ENCODE measurements around the gene MRPL1.

GRCh38 chr4:77930876-77931275, 68.2 kb downstream of the MRPL1 start:
- TF ChIP-seq CTCF (IDR thresholded peaks at IDR 0.05): no peak
- TF ChIP-seq, protein P1, sequence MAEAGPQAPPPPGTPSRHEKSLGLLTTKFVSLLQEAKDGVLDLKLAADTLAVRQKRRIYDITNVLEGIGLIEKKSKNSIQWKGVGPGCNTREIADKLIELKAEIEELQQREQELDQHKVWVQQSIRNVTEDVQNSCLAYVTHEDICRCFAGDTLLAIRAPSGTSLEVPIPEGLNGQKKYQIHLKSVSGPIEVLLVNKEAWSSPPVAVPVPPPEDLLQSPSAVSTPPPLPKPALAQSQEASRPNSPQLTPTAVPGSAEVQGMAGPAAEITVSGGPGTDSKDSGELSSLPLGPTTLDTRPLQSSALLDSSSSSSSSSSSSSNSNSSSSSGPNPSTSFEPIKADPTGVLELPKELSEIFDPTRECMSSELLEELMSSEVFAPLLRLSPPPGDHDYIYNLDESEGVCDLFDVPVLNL (CRISPR knock-in tag; IDR thresholded peaks at IDR 0.05; ENCODE audit: borderline replicate concordance, low read depth): no peak
- no peak for TF ChIP-seq NR3C1 (CRISPR knock-in tag; conservative IDR thresholded peaks at IDR 0.05; ENCODE audit: low read depth)
- TF ChIP-seq FOXP1 (CRISPR knock-in tag; IDR thresholded peaks at IDR 0.05; ENCODE audit: borderline replicate concordance): no peak
- no peak for TF ChIP-seq FOXP4 (CRISPR knock-in tag; IDR thresholded peaks at IDR 0.05)
- TF ChIP-seq CREM (CRISPR knock-in tag; IDR thresholded peaks at IDR 0.05): no peak
- TF ChIP-seq, protein P2, sequence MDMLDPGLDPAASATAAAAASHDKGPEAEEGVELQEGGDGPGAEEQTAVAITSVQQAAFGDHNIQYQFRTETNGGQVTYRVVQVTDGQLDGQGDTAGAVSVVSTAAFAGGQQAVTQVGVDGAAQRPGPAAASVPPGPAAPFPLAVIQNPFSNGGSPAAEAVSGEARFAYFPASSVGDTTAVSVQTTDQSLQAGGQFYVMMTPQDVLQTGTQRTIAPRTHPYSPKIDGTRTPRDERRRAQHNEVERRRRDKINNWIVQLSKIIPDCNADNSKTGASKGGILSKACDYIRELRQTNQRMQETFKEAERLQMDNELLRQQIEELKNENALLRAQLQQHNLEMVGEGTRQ (CRISPR knock-in tag; IDR thresholded peaks at IDR 0.05): no peak
- TF ChIP-seq ESRRA (CRISPR knock-in tag; IDR thresholded peaks at IDR 0.05; ENCODE audit: borderline replicate concordance): no peak
- TF ChIP-seq, protein P3, sequence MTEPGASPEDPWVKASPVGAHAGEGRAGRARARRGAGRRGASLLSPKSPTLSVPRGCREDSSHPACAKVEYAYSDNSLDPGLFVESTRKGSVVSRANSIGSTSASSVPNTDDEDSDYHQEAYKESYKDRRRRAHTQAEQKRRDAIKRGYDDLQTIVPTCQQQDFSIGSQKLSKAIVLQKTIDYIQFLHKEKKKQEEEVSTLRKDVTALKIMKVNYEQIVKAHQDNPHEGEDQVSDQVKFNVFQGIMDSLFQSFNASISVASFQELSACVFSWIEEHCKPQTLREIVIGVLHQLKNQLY (CRISPR knock-in tag; IDR thresholded peaks at IDR 0.05): no peak
